ENCODE data around the gene IL26.
A peak's percentile ranks its signal among the peaks of the same experiment; 100 is the strongest.
"Not testable (repeated sequence)": the region's sequence is repeated elsewhere in the genome, so short reads cannot be mapped to it uniquely, and the experiment has no call there.

Gene IL26

GRCh38 chr12:68199127-68199526 is 26.5 kb downstream of the IL26 start:
- DNase-seq (ENCODE audit: low spot score), result no peak
- no peak for FAIRE-seq

GRCh38 chr12:68198507-68199086 is 27.0 kb downstream of the IL26 start:
- FAIRE-seq (no peak), DNase-seq (ENCODE audit: low spot score) (no peak)

- DNase-seq (ENCODE audit: low spot score) (no peak), FAIRE-seq (no peak)
These were observed 35.3 kb downstream of the IL26 start for GRCh38 chr12:68190301-68190700.

GRCh38 chr12:68189821-68190242 is 35.8 kb downstream of the IL26 start:
- peak; percentile 88 for DNase-seq (ENCODE audit: low spot score)
- FAIRE-seq, result peak; percentile 96

GRCh38 chr12:68185598-68185997 is 40.0 kb downstream of the IL26 start:
- DNase-seq (ENCODE audit: low spot score), result no peak
- no peak for FAIRE-seq

GRCh38 chr12:68180792-68181744 is 44.5 kb downstream of the IL26 start:
- DNase-seq (ENCODE audit: low spot score) (no peak), FAIRE-seq (no peak)

GRCh38 chr12:68178774-68179439 is 46.7 kb downstream of the IL26 start:
- FAIRE-seq, result no peak
- DNase-seq (ENCODE audit: low spot score), result no peak

GRCh38 chr12:68178184-68178583 is 47.4 kb downstream of the IL26 start:
- DNase-seq (ENCODE audit: low spot score), result no peak
- no peak for FAIRE-seq

- no peak for FAIRE-seq
These were observed 48.0 kb downstream of the IL26 start for GRCh38 chr12:68177562-68177961.

GRCh38 chr12:68176257-68176656 is 49.4 kb downstream of the IL26 start:
- no peak for DNase-seq (ENCODE audit: low spot score)
- no peak for FAIRE-seq

More at GRCh38 chr12:68177562-68177961, 48.0 kb downstream of the IL26 start:
- no peak for DNase-seq (ENCODE audit: low spot score)

- peak; percentile 29 for DNase-seq (ENCODE audit: low spot score)
- FAIRE-seq, result no peak
These were observed 50.0 kb downstream of the IL26 start for GRCh38 chr12:68175557-68176061.

- FAIRE-seq; DNase-seq (ENCODE audit: low spot score): not testable (repeated sequence)
These were observed 50.8 kb downstream of the IL26 start for GRCh38 chr12:68174761-68175160.

- DNase-seq (ENCODE audit: low spot score), result no peak
- no peak for FAIRE-seq
These were observed 51.8 kb downstream of the IL26 start for GRCh38 chr12:68173792-68174191.

- DNase-seq (ENCODE audit: low spot score), result no peak
- FAIRE-seq, result no peak
These were observed 54.9 kb downstream of the IL26 start for GRCh38 chr12:68170726-68171125.

GRCh38 chr12:68169213-68169889 is 56.3 kb downstream of the IL26 start:
- DNase-seq (ENCODE audit: low spot score), result no peak
- FAIRE-seq, result no peak

- DNase-seq (ENCODE audit: low spot score) (no peak), FAIRE-seq (no peak)
These were observed 59.2 kb downstream of the IL26 start for GRCh38 chr12:68166317-68166831.

GRCh38 chr12:68163560-68164081 is 62.0 kb downstream of the IL26 start:
- no peak for DNase-seq (ENCODE audit: low spot score)
- no peak for FAIRE-seq

- no peak for FAIRE-seq
- DNase-seq (ENCODE audit: low spot score), result no peak
These were observed 63.2 kb downstream of the IL26 start for GRCh38 chr12:68162374-68162773.

- FAIRE-seq (no peak), DNase-seq (ENCODE audit: low spot score) (no peak)
These were observed 65.8 kb downstream of the IL26 start, which contains the start of gene IFNG for GRCh38 chr12:68159681-68160304. Gene IFNG, minus strand, starts transcription at chr12:68159740. Its CDS starts 125 bp downstream, at chr12:68159615.

- FAIRE-seq, result no peak
- DNase-seq (ENCODE audit: low spot score), result no peak
These were observed 67.2 kb downstream of the IL26 start for GRCh38 chr12:68158432-68158831.
